PFSK-1 (cell line): ENCODE measurements around the gene HHIPL1.

Experiments used
- FOXP2 ChIP-seq: optimal IDR thresholded peaks from 2 replicates; pipeline ENCODE3; 2011; ENCODE audit warnings: borderline replicate concordance, control low read depth, inconsistent platforms; ENCODE audit not compliant: insufficient read depth; ENCODE audit errors: extremely low read length, extremely low read depth
- POLR2AphosphoS5 ChIP-seq: IDR thresholded peaks from 2 replicates; pipeline ENCODE4 v1.6.1; 2012; ENCODE audit warnings: low read depth, mild to moderate bottlenecking, control low read depth, low read length, moderate library complexity
- REST ChIP-seq, 2 experiments: IDR thresholded peaks; 2 replicates each; pipeline versions ENCODE4 v1.6.1 to v1.8.0; 2011 to 2012; ENCODE audit warnings: low read depth in 2 of 2, low read length in 2 of 2, control low read depth in 1 of 2, inconsistent platforms in 1 of 2, mild to moderate bottlenecking in 1 of 2, moderate library complexity in 1 of 2; ENCODE audit not compliant: insufficient read depth in 1 of 2
- SIN3A ChIP-seq: IDR thresholded peaks from 2 replicates; pipeline ENCODE4 v1.6.1; 2012; ENCODE audit warnings: mild to moderate bottlenecking, low read length, moderate library complexity, borderline replicate concordance; ENCODE audit not compliant: insufficient read depth
- TAF1 ChIP-seq: IDR thresholded peaks from 2 replicates; pipeline ENCODE4 v1.6.1; 2012; ENCODE audit warnings: low read length, control low read depth, borderline replicate concordance; ENCODE audit not compliant: insufficient read depth

HHIPL1 gene

GRCh38 chr14:99675382-99675835 lies 30.5 kb downstream of the HHIPL1 start:
- no peak for TF ChIP-seq POLR2AphosphoS5
- no peak for TF ChIP-seq REST (IDR thresholded peaks at IDR 0.05; ENCODE audit: insufficient read depth in 1 of 2, low read depth in 2 of 2, low read length in 2 of 2)
- TF ChIP-seq TAF1: no peak
- TF ChIP-seq SIN3A: no peak
- no peak for TF ChIP-seq FOXP2

GRCh38 chr14:99675951-99676350 lies 31.0 kb downstream of the HHIPL1 start:
- no peak for TF ChIP-seq SIN3A
- no peak for TF ChIP-seq FOXP2
- no peak for TF ChIP-seq REST (IDR thresholded peaks at IDR 0.05; ENCODE audit: insufficient read depth in 1 of 2, low read depth in 2 of 2, low read length in 2 of 2)
- TF ChIP-seq POLR2AphosphoS5: no peak
- TF ChIP-seq TAF1: no peak

GRCh38 chr14:99676657-99677056 lies 31.7 kb downstream of the HHIPL1 start:
- TF ChIP-seq FOXP2 (no peak), TAF1 (no peak), REST (IDR thresholded peaks at IDR 0.05; ENCODE audit: insufficient read depth in 1 of 2, low read depth in 2 of 2, low read length in 2 of 2) (no peak), SIN3A (no peak), POLR2AphosphoS5 (no peak)

- TF ChIP-seq REST (IDR thresholded peaks at IDR 0.05; ENCODE audit: insufficient read depth in 1 of 2, low read depth in 2 of 2, low read length in 2 of 2) (no peak), POLR2AphosphoS5 (no peak), FOXP2 (no peak), TAF1 (no peak), SIN3A (no peak)
Observed at GRCh38 chr14:99677231-99678140, 32.6 kb downstream of the HHIPL1 start.
